OCI-LY7 (cell line): ENCODE data around the gene TBPL2. TPM values are rescaled to one million over a fixed set of nuclear protein-coding genes. Genes with fewer than 3 reads are reported as not detected.

Source experiments
- BruUV-seq: library from RNA; stranded (reverse); fragments of 400-500 nt; replicated peaks from 2 replicates; lab custom pipeline; 2021; lab: Mats Ljungman, UMichigan
- CTCF ChIA-PET: fragments of 300-600 bp; sonication (Branson Sonifier 250); formaldehyde crosslinking; loops from one replicate; lab custom pipeline; 2022; ENCODE audit warnings: antibody characterized with exemption; ENCODE audit not compliant: unreplicated experiment; lab: Charles Lee
- POLR2A ChIA-PET: fragments of 300-600 bp; sonication (Branson Sonifier 250); formaldehyde crosslinking; loops from one replicate; lab custom pipeline; 2022; ENCODE audit warnings: antibody characterized with exemption; lab: Charles Lee
- DNase-seq: peaks from one replicate; pipeline ENCODE4 v3.0.0-alpha.2; 2015; ENCODE audit warnings: low spot score
- H2AFZ ChIP-seq: fragments of 200-600 bp; sonication (generic), shearing (Covaris generic); 2 replicates; pipeline ENCODE4 v1.6.1; 2014; ENCODE audit warnings: mild to moderate bottlenecking, antibody characterized with exemption, low read length, moderate library complexity
- H3K27ac ChIP-seq: fragments of 200-600 bp; sonication (generic); 2 replicates; pipeline ENCODE4 v1.5.1; 2014; ENCODE audit warnings: mixed run types, low read depth, mild to moderate bottlenecking, moderate library complexity, low read length, inconsistent platforms; ENCODE audit not compliant: poor library complexity, severe bottlenecking
- H3K36me3 ChIP-seq: fragments of 200-600 bp; sonication (generic); 2 replicates; pipeline ENCODE4 v1.6.1; 2014; ENCODE audit warnings: mild to moderate bottlenecking, antibody characterized with exemption, low read length, moderate library complexity, mixed read lengths; ENCODE audit not compliant: insufficient read depth
- H3K4me1 ChIP-seq: fragments of 200-600 bp; sonication (generic); 2 replicates; pipeline ENCODE4 v1.5.1; 2014; ENCODE audit warnings: mild to moderate bottlenecking, low read length; ENCODE audit not compliant: insufficient read depth, poor library complexity, severe bottlenecking
- H3K4me2 ChIP-seq: fragments of 200-600 bp; sonication (generic); 2 replicates; pipeline ENCODE4 v1.6.1; 2014; ENCODE audit warnings: mild to moderate bottlenecking, low read length
- H3K4me3 ChIP-seq: fragments of 200-600 bp; sonication (generic); 2 replicates; pipeline ENCODE4 v1.5.1; 2014; ENCODE audit warnings: mild to moderate bottlenecking, low read depth, low read length; ENCODE audit not compliant: poor library complexity, severe bottlenecking
- H3K79me2 ChIP-seq: fragments of 200-600 bp; sonication (generic); 2 replicates; pipeline ENCODE4 v1.6.1; 2016; ENCODE audit warnings: low read depth, mild to moderate bottlenecking, low read length, moderate library complexity, mixed read lengths; ENCODE audit not compliant: insufficient read depth
- H3K9me2 ChIP-seq: fragments of 200-600 bp; sonication (generic); 2 replicates; pipeline ENCODE4 v1.6.1; 2016; ENCODE audit warnings: mild to moderate bottlenecking, low read length, mixed read lengths; ENCODE audit not compliant: insufficient read depth
- H3K9me3 ChIP-seq: fragments of 200-600 bp; sonication (generic); 2 replicates; pipeline ENCODE4 v1.6.1; 2014; ENCODE audit warnings: mild to moderate bottlenecking, mixed run types, low read length, mixed read lengths
- H4K20me1 ChIP-seq: fragments of 200-600 bp; sonication (generic); 2 replicates; pipeline ENCODE4 v1.6.1; 2014; ENCODE audit warnings: mild to moderate bottlenecking, antibody characterized with exemption, low read length, moderate library complexity, mixed read lengths; ENCODE audit not compliant: insufficient read depth
- EZH2phosphoT487 ChIP-seq: fragments of 200-600 bp; sonication (generic); IDR thresholded peaks from 2 replicates; pipeline ENCODE4 v1.6.1; 2018; ENCODE audit warnings: low read depth, borderline replicate concordance, mild to moderate bottlenecking, mixed run types, antibody characterized with exemption, low read length, moderate library complexity, mixed read lengths
- intact Hi-C: fragments of 100-400 bp; cut with micrococcal nuclease; formaldehyde crosslinking; loops from one replicate; pipeline ENCODE4 v1.10.0; 2022; ENCODE audit not compliant: unreplicated experiment
- total RNA-seq, 2 experiments: library from RNA; depleted of rRNA in 1 of 2; stranded (reverse); fragments of >200 nt in 1 of 2; shearing (Covaris generic) in 1 of 2; gene quantifications; 2 replicates each; pipeline ENCODE4 v1.2.3, GENCODE V29; 2014 to 2022
- TF ChIP-seq, protein P1 (sequence below): fragments of 200-600 bp; sonication (generic); conservative IDR thresholded peaks from 2 replicates; pipeline ENCODE4 v1.5.1; 2014; ENCODE audit warnings: mild to moderate bottlenecking, antibody characterized with exemption, low read length, moderate library complexity, mixed read lengths

The TBPL2 gene
- total RNA-seq, 2 experiments from 2014 or later = not detected

DNA sequence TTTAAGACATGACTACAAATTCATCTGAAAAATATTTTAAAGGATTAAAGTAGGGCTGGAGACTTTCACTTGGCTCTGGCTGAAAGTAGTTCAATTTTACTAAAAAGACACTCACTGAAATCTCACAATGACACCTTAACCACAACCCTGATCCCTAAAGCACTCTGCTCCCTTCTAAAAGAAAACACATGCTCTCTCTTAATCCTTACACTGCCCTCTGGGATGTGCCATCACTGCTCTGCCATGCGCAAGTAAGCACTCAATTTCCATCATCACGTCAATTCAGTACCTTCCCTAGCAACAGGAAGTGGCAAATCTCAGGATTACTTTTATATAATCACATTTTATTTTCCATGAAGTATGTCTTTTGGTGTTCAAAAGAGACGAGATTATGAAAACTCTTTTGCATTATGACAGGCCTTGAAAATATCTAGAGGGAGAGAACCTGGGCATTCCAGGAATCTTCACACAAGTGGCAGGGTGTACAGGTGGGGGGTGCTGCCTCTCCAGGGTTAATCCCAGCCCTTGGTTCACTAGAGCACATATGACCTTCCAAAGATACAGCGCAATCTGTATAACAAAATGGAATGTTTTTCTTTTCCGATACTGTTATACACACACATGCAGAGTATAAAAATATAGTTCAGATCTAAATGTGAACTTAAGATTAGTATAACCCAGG lies 36.1 kb downstream of the TBPL2 start:
- Histone ChIP-seq H3K79me2 (no peaks in the 10 kb centered on the region), H3K9me2 (no peaks in the 10 kb centered on the region), H3K36me3 (no peaks in the 10 kb centered on the region), H4K20me1 (peaks cover 6% of the 10 kb centered on the region; the same call in 1 of the 2 replicates), H3K4me1 (no peaks in the 10 kb centered on the region), H2AFZ (no peak overlapping the region), H3K4me3 (no peak overlapping the region), H3K4me2 (no peak overlapping the region), H3K27ac (no peak overlapping the region), H3K9me3 (no peaks in the 10 kb centered on the region)
- DNase-seq = no peak
- ChIA-PET CTCF (no interaction called here), POLR2A (no interaction called here)
- TF ChIP-seq, protein P1, sequence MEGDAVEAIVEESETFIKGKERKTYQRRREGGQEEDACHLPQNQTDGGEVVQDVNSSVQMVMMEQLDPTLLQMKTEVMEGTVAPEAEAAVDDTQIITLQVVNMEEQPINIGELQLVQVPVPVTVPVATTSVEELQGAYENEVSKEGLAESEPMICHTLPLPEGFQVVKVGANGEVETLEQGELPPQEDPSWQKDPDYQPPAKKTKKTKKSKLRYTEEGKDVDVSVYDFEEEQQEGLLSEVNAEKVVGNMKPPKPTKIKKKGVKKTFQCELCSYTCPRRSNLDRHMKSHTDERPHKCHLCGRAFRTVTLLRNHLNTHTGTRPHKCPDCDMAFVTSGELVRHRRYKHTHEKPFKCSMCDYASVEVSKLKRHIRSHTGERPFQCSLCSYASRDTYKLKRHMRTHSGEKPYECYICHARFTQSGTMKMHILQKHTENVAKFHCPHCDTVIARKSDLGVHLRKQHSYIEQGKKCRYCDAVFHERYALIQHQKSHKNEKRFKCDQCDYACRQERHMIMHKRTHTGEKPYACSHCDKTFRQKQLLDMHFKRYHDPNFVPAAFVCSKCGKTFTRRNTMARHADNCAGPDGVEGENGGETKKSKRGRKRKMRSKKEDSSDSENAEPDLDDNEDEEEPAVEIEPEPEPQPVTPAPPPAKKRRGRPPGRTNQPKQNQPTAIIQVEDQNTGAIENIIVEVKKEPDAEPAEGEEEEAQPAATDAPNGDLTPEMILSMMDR = no peak
- no peak for TF ChIP-seq EZH2phosphoT487
- BruUV-seq = no TSS peak
- intact Hi-C loops = no loop called here

DNA sequence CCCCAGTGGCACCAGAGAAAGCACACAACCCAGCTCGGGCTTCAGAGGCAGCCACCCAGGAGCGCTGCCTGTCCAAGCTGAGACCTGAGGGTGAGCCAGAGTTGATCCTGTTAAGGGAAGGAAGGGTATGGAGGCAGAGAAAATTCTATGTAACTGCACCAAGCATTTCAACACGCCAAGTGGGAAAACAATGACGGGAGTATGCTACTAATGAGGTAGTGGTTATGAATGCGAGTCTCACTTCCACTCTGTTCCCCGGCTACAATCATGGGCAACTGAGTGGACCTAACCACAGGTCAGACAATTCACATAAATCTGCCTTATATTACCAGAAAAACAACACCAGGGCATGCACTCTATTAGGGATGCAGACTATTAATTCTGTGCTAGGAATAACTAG lies 38.7 kb downstream of the TBPL2 start:
- H3K27ac ChIP-seq = no peak overlapping the region
- H3K79me2 ChIP-seq = no peaks in the 10 kb centered on the region
- no peaks in the 10 kb centered on the region for H3K9me2 ChIP-seq
- no peak overlapping the region for H2AFZ ChIP-seq
- TF ChIP-seq, protein P1 = no peak
- TF ChIP-seq EZH2phosphoT487 = no peak
- H3K9me3 ChIP-seq = no peaks in the 10 kb centered on the region
- H4K20me1 ChIP-seq = peaks cover 6% of the 10 kb centered on the region; the same call in 1 of the 2 replicates
- ChIA-PET CTCF (no interaction called here), POLR2A (no interaction called here)
- no TSS peak for BruUV-seq
- intact Hi-C loops = no loop called here
- H3K36me3 ChIP-seq = no peaks in the 10 kb centered on the region
- no peak overlapping the region for H3K4me2 ChIP-seq
- H3K4me3 ChIP-seq = no peak overlapping the region
- no peak for DNase-seq
- H3K4me1 ChIP-seq = no peaks in the 10 kb centered on the region

DNA sequence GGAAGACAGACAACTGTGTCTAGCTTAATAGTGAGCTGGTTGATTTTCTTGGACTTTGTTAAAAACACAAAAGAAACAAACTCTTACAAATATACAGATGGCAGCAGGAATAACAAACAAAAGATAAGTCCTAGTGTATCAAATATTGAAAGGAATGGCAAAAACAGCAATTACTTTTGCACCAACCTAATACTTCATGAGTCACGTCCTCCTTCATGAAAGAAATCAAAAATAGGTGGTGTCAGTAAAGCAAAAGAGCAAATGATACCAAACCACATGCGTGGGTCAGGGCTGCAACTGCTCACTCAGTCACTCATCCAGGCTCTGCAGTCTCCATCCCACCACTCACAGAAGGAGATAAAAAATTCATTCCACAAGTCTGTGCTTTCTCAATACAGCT lies 40.6 kb downstream of the TBPL2 start:
- no peaks in the 10 kb centered on the region for H3K9me3 ChIP-seq
- TF ChIP-seq, protein P1 = no peak
- TF ChIP-seq EZH2phosphoT487 = no peak
- BruUV-seq = no TSS peak
- H3K9me2 ChIP-seq = no peaks in the 10 kb centered on the region
- no peak for DNase-seq
- intact Hi-C loops = no loop called here
- H3K4me3 ChIP-seq = no peak overlapping the region
- H3K79me2 ChIP-seq = no peaks in the 10 kb centered on the region
- no peaks in the 10 kb centered on the region for H3K36me3 ChIP-seq
- H2AFZ ChIP-seq = no peak overlapping the region
- ChIA-PET POLR2A (no interaction called here), CTCF (no interaction called here)
- H3K4me2 ChIP-seq = no peak overlapping the region
- H3K27ac ChIP-seq = no peak overlapping the region
- H3K4me1 ChIP-seq = no peaks in the 10 kb centered on the region
- 0 out of 2 replicates have a peak, but pooled peaks cover 5% of the 10 kb centered on the region for H4K20me1 ChIP-seq
